PC-3 (cell line): ENCODE data around the gene ZNF554.

ENCODE experiments used
- CTCF ChIP-seq: fragments of 300-600 bp; sonication (generic); conservative IDR thresholded peaks from 2 replicates; pipeline ENCODE4 v1.5.1; 2017; ENCODE audit warnings: antibody characterized with exemption, low read depth, mild to moderate bottlenecking, low read length
- EZH2 ChIP-seq: fragments of 300-600 bp; sonication (generic); IDR thresholded peaks from one replicate; pipeline ENCODE4 v1.6.1; 2017; ENCODE audit warnings: antibody characterized with exemption, mild to moderate bottlenecking, low read length; ENCODE audit not compliant: unreplicated experiment
- EZH2phosphoT487 ChIP-seq: fragments of 300-600 bp; sonication (generic); IDR thresholded peaks from 2 replicates; pipeline ENCODE4 v1.6.1; 2018; ENCODE audit warnings: mild to moderate bottlenecking, antibody characterized with exemption, low read length, borderline replicate concordance

GRCh38 chr19:2883686-2884439 lies 64.2 kb downstream of the ZNF554 start:
- TF ChIP-seq EZH2 (no peak), CTCF (no peak), EZH2phosphoT487 (no peak)
